ENCODE results near the gene ATG4D.

- TF ChIP-seq CTCF (IDR thresholded peaks at IDR 0.05; ENCODE audit: borderline replicate concordance, extremely low read depth, low read length, poor library complexity, severe bottlenecking) (no peak), EZH2 (IDR thresholded peaks at IDR 0.05; ENCODE audit: borderline replicate concordance, low read depth, low read length, severe bottlenecking) (no peak)
Observed at GRCh38 chr19:10508036-10508435, 35.7 kb upstream of the ATG4D start.

All from DND-41 (cell line).